NCI-H69 (cell line): ENCODE measurements around the gene CNNM3.
"Not testable (repeated sequence)": the region's sequence is repeated elsewhere in the genome, so short reads cannot be mapped to it uniquely, and the experiment has no call there.

Experiments used
- DNase-seq: peaks from one replicate; lab custom pipeline; 2025; lab: John Stamatoyannopoulos, UW

The CNNM3 gene

DNA sequence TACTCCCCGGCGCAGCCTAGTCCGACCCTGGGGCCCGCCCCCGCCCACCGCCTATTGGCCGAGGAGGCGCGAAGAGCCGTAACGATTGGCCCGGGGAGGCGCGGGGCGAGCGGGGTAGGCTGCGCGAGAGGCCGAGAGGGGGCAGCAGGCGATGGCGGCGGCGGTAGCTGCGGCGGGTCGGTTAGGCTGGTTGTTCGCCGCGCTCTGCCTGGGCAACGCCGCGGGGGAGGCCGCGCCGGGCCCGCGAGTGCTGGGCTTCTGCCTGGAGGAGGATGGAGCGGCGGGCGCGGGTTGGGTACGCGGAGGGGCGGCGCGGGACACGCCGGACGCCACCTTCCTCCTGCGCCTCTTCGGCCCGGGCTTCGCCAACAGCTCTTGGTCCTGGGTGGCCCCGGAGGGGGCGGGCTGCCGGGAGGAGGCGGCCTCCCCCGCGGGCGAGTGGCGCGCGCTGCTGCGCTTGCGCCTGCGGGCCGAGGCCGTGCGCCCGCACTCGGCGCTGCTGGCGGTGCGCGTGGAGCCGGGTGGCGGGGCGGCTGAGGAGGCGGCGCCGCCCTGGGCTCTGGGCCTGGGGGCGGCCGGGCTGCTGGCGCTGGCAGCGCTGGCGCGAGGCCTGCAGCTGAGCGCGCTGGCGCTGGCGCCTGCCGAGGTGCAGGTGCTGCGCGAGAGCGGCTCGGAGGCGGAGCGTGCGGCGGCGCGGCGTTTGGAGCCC lies at the start of gene CNNM3:
Gene CNNM3 (plus strand): TSS at position 142 of the 709 bp plus-strand sequence. CDS start 10 bp downstream, at position 152.
- DNase-seq, result peak; percentile 92

DNA sequence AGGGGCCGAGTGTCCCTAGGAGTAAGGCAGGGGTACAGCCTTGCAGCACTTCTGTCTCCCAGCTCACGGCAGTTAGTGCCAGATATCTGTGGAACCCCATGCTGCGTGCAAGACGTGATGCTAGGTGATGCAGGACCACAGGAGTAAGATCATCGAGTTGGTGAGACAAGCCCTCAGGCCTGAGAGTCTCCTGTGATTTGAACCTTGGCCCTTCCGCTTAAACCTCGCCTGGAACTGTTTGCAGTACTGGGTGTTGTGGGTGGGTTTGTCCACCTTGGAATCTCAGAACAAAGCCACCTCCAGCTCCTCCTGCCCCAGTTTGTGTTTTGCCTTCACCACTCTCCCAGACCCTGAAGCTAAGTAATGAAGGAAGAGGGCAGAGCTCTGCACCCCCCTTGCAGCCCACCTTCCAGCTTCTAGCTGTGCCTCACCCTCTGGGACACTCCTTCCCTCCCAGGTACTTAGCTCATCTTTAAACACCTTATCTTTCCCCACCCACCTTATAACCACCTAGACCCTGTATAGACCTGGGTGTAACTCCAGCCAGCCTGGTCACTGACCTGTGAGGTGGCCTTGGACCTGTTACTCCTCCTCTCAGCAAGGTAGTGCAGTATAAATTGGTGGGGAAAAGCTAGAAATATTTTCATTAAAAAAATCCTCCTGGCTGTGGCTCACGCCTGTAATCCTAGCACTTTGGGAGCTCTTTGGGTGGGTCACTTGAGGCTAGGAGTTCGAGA lies 48.8 kb upstream of the CNNM3 start:
- DNase-seq, result no peak

DNA sequence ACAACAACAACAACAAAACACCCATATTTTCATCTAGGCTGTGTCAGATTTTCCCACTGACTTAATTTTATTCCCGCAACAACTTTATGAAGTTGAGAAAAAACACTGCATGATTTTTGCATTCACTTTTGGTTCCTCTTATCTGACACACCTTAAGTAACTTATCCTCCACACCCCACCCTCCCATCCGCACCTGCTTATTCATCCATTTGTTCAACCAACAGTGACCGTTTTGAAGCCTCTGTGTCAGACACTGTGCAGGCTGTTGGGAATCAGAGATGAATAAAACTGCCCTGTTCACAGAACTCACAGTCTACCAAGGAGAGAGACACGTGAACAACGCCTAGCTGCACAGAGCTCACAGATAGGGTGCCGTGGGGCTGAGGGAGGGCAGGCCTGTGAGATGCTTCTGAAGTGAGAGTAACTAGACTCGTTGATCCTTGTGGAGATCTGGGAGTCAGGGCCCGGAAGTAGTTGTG lies 47.9 kb upstream of the CNNM3 start:
- DNase-seq, result no peak

DNA sequence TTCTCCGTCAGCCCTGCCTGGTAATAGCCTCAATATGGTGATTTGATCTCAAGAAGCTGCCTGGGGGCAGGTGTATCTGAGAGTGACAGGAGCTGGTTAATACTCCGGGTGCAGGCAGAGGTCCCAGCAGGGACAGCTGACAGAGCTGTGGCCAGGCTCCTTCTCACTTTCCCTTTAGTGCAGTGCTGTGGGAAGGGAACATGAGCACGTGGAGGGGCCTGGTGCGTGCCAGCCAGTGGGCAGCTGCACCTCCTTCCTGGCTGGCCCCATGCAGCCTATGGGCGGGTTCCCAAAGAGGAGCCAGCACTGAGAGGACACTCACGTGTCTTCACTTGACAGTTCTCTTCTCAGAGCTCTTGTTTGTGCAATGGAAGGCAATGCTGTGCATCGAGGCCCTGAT lies 46.3 kb upstream of the CNNM3 start:
- DNase-seq, result no peak

DNA sequence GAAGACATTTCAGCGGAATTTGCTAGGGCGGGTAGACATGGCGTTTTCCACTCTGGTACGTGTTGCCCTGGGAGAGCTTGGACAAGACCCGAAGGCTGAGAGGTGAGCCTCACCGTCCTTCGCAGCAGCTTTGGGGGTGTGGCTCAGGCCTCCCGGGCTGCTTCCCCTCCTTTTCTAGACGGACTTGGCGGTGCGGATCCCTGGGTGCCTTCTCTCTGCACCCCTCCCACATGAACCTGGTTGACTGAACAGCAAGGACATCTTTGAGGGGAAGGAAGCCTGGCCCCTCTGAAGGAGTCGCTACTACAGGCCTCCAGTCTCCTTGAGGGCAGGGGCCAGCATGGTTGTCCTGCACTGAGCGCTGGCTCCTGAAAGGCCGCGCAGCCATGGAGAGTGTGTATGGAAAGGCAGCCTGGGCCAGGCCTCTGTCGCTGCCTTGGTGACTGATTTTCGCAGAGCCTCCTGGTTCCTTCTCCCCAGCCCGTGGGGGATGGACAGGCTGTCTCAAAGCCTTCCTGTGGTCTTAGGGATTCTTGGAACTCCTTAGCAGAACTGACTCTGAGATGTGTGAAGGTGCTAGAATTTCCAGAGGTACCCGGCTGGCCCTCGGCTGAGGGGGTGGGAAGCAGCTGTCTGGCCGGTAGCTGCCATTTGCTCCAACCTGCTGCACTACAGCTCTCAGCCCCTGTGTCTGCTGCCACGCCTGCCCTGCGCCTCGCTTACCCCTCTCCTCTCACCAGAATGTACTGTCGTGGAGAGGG lies 45.4 kb upstream of the CNNM3 start:
- no peak for DNase-seq

DNA sequence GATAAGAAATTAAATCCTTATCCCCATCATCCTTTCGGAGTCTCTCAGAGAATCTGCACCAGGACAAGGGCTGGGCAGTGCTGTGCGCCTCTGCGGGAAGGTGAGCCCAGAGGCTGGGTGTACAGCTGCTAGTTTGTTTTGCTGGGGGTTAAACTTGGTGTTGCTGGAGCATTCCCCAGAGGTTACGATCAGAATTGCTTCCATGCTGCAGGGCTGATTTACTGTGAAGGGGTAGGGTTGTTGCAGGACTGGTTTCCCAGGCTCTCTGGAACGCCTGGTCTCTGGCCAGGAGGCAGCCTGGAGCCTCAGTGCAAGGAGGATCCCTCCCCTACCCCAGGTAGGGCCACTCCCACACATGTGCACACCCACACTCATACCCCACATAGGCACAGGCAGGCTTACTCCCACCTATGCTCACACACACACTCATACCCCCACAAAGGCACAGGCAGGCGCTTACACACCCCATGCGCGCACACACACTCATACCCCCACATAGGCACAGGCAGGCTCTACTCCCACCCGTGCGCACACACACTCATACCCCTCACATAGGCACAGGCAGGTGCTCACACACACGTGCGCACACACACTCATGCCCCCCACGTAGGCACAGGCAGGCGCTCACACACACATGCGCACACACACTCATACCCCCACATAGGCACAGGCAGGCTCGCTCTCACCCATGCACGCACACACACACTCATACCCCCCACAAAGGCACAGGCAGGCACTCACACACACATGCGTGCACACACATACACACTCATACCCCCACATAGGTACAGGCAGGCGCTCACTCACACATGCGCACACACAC lies 44.1 kb upstream of the CNNM3 start:
- DNase-seq, result peak; percentile 6

DNA sequence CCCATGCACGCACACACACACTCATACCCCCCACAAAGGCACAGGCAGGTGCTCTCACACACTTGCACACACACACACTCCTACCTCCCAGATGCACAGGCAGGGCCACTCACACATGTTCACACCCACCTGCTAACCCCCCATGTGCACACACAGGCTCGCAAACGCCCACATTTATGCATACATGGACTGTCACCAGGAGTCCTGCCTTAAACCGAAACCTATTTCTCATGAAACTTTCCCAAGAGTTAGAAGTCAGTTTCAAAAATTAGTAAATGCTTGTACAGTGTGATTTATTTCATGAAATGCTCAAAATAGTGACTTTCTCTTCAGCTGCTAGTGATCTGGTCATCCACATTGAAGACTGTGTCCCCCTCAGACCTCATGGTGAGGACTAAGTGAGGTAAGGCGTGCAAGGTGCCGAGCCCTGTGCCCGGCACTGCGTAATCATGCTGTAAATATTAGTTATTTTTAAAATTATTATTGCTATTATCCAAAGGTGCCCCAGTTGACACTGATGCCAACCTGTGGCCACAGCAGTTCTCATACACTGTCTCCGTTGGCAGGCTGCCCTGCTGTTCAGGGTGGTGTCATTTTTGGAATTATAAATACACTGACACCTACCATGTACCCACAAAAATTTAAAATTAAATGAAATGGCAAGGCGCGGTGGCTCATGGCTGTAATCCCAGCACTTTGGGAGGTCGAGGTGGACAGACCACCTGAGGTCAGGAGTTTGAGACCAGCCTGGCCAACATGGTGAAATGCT lies 43.0 kb upstream of the CNNM3 start:
- no peak for DNase-seq

DNA sequence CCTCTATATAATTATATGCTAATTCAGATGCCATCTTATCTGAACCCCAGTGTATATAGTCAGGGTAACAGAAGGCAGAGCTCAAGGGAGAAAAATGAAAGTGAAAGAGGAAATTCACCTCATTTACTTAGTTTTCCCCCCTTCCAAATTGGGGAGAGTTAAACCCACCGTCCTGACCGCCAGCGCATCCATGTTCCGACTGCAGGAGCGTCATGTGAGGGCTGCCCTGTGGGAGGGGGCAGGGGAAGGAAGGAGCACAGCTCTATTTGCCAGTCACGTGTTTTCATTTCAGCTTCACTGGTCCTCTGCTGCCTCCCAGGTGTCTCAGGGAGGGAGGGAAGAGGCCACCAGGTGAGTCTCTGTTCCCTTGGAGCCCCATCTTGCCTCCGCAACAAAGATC lies 42.1 kb upstream of the CNNM3 start:
- DNase-seq, result peak; percentile 74

DNA sequence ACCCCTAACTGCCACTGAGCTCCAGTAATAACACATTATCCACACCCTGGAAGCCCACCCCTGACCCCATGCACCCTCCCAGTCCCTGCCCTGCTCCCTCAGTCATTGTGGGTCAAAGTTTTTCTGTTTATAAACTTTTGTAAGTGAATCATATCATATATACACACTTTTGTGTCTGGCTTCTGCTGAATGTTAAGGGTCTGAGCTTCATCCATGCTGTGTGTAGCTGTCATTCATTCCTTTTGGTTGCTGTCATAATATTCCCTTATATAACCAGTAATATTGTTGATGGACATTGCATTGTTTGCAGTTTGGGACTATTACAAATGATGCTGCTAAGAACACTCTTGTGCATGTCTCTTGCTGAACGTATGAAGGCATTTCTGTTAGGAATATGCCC lies 40.9 kb upstream of the CNNM3 start:
- DNase-seq, result no peak

DNA sequence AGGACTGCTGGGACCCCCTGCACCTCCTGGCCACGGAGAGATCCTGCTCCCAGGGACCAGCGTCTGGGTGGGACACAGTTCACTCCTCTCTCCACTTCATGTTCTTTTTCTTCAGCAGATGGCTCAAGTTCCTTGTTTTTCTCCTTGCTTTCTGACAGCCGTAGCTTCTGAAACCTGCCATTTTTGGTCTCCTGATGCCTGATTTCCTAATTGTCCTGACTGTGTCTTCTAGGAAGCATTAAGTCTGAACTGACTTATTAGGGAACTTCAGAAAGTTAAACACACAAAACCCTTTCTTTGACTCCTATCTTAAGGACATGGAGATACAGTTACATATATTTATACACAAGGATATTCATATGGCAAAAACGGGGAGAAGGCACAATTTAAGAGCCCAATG lies 32.7 kb upstream of the CNNM3 start:
- no peak for DNase-seq

DNA sequence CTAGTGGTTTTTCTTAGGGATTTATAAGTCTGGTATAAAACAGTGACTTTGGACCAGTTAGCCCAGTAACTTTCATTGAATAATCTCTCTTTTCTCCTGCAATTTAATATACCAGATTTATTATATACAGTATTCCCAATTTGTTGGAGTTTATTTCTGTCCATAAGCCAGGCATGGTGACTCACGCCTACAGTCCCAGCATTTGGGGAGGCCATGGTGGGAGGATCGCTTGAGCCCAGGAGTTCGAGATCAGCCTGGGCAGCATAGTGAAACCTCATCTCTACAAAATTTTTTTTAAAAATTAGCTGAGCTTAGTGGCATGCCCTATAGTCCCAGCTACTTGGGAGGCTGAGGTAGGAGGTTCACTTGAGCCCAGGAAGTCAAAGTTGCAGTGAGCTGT lies 28.7 kb upstream of the CNNM3 start:
- DNase-seq, result no peak

DNA sequence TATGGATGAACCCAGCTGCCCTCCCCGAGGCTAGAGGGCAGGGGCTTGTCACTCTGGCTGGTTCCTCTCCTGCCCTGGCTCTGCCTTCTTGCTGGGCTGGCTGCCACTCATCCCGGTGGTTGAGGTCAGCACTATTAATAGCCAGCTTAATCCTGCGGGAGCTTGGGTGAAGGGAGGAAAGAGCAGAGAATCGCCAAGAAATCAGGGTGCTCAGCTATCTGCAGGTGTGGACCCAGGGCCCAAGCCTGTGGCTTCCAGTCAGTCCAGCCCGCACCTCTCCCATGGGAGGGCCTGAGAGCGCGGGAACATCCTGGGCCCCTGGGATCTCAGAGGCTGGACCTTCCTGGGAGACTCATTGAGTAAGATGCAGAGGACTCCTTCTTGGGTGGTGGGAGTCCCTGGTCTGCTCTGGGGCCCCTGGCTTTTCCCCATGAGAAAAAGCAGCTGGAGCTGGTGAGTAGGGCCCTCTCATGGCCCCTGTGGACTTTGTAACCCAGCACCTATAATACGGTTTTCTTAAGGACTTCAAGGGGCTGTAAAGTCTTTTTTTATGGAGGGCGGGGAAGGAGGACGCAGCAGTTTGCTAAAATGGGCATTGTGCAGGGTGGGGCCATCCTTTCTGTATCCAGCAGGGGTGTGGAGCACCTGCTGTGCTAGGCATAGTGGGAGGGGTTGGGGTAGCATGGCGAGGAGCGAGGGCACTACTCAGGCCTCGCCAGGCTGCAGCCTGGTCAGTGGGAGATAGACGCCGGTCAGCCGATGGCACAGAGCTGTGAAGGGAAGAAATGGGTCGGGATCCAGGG lies 27.4 kb upstream of the CNNM3 start:
- DNase-seq, result no peak

DNA sequence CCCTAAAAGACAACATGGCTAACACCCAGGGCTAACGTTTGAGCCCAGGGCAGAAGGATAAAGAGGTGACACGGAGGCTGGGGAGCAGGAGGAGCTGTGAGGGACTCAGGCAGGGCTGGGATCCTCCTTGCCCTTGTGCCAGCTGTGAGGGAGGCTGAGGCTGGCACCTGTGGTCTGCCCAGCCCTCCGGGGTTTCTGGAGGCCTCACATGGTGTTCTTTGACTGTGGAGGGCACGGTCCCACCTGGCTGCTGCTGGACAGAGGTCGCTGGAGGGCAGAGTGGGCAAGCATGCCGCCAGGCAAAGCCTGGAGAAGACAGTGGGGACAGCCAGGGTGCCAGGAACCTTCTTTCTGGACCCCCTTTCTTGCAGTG lies 26.8 kb upstream of the CNNM3 start:
- no peak for DNase-seq

DNA sequence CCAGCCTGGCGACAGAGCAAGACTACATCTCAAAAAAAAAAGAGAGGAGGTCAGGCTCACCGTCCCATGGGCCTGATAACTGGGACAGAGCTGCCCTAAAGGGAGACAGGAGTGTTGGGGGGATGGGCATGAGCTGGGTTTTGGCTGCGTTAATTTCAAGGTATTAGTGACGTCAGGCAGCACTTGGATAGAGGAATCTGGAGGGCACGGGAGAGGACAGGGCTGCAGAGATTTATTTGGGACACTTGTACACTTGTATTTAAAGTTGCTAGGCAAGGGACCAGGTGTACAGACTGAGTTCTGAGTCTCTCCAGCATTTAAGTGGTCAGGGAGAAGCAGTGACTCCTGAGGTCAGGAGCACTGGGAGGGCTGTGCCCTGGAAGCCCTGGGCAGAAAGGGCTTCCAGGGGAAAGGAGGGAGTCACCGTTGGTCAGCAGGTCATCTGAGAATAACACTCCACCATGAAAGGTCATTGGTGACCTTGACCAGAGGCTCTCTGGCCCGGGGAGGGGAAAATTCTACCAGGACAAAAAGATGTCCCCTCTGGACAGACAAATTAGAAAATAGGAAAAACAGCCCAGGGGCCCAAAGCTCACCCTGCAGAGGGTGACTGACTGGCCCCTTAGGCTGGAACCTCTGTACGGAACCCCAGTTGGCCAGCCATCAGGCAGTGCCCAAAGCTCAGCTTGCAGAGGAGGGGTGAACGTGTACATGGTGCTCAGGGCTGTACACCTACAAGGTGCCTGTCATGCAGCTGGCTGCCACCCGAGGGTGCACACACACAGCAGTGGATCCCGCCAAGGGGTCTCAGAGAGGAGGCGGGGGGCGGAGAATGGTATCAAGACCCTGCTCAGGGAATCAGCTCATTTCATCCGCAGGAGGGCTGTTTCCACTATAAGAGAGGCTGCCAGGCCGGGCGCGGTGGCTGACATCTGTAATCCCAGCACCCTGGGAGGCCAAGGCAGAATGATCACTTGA lies 23.0 kb upstream of the CNNM3 start:
- DNase-seq, result no peak

DNA sequence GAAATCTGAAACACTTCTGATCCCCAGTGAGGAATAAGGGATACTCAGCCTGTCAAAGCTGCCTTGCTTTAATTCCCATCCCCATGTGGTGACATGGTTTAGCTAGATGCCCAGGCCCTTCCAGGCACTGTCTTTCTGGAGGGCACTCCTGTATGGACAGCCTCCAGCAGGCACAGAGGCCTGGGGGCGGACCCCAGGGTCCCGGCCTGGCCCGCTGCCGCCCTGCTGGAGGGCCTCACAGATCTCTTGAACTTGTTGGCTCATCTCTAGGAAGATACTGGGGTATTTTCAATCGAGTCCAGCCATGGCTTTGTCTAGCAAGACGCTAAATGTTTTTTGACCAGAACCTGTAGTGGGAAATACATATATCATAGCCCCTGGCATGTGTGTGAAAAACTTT lies 21.0 kb upstream of the CNNM3 start:
- DNase-seq, result no peak

DNA sequence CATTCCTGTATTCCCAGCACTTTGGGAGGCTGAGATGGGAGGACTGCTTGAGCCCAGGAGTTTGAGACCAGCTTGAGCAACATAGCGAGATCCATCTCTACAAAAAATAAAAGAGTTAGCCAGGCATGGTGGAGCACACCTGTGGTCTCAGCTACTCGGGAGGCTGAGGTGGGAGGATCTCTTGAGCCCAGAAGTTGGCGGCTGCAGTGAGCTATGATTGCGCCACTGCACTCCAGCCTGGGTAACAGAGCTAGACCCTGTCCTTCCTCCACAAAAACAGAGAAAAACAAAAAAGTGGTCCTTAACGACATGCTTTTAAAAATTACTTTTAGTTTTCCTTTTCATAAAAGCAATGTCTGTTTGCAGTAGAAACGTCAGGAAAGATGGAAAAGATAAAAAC lies 19.6 kb upstream of the CNNM3 start:
- DNase-seq, result not testable (repeated sequence)

DNA sequence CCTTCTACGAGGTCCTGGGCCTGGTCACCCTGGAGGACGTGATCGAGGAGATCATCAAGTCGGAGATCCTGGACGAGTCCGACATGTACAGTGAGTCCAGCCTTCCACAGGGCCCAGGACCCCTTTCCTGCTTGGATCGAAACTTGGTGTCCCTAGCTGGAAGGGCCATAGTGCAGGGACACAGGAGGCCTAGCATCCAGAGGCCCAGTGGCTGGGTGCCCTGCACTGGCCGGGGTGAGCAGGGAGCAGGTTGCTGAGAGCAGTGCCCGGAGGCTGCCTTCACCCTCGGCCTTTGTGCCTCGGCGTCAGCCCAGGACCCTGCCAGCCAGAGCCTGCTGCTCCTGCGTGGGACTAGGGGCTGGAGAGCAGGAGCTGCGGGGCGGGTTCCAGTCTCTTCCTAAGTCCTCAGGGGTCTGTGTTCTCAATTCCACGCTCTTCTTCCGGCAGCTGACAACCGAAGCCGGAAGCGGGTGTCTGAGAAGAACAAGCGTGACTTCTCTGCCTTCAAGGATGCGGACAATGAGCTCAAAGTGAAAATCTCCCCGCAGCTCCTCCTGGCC lies 18.9 kb upstream of the CNNM3 start:
- DNase-seq, result no peak

DNA sequence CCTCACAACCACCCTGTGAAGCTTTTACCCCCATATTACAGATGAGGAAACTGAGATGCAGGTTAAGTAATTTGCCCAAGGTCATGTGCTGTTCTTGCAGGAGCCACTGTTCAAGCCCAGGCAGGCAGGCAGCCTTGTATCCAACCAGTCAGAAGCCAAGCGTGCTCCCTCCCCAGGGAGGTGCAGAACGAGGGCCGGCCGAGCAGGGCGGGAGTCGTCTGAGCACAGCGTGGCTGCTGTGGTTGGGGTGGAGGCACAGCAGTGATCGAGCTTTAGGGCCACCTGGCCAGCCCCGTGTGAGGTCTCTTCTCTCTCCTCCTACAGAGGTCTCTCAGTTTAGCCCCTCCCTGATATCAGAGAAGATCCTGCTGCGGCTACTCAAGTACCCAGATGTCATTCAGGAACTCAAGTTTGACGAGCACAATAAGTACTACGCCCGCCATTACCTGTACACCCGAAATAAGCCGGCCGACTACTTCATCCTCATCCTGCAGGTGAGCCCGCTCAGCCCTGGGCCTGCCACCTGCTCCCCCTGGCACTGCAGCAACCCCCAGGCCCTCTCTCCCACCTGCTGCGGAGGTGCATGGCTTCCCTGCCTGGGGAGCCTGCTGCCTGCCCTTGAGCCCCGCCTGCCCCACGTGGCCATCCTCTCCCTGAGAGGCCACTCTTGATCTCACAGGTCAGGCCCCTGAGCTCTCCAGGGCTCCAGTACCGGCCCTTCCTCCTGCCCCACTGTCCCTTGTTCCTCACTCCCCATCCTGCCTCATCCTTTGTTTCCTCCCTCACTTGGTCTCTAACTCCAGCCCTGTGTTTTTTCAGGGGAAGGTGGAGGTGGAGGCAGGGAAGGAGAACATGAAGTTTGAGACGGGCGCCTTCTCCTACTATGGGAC lies 17.1 kb upstream of the CNNM3 start:
- DNase-seq, result no peak
